Heart left ventricle (tissue), 16 donors: Measurements from ENCODE around the gene CCDC28B. TPM values are rescaled to one million over a fixed set of nuclear protein-coding genes. Genes with fewer than 3 reads are reported as not detected.

Source experiments
- ATAC-seq, 4 donors: fragments of 200-7000 bp; cut with Tn5 transposase; one replicate each; pipeline ENCODE4 v1.9.1; 2020 to 2022; ENCODE audit warnings: moderate library complexity in 4 of 4, mild to moderate bottlenecking in 3 of 4, moderate number of reproducible peaks in 1 of 4
- DNase-seq, 5 donors: peaks; one replicate each; pipeline ENCODE4 v3.0.0-alpha.2; 2020
- H3K27ac ChIP-seq, 12 donors: fragments of 200-600 bp; sonication (generic) in 4 of 12; one replicate each; pipeline versions ENCODE4 v1.5.0 to v1.8.0; 2016 to 2022; ENCODE audit warnings: mild to moderate bottlenecking in 2 of 12
- H3K27me3 ChIP-seq, 9 donors: fragments of 200-600 bp; sonication (generic) in 2 of 9; one replicate each; pipeline versions ENCODE4 v1.5.1 to v1.8.0; 2016 to 2022; ENCODE audit warnings: mild to moderate bottlenecking in 3 of 9
- H3K36me3 ChIP-seq, 9 donors: fragments of 200-600 bp; sonication (generic) in 2 of 9; one replicate each; pipeline versions ENCODE4 v1.5.0 to v1.8.0; 2018 to 2022; ENCODE audit warnings: mild to moderate bottlenecking in 2 of 9
- H3K4me1 ChIP-seq, 12 donors: fragments of 200-600 bp; sonication (generic) in 4 of 12; one replicate each; pipeline versions ENCODE4 v1.5.0 to v1.8.0; 2016 to 2022; ENCODE audit warnings: mild to moderate bottlenecking in 3 of 12
- H3K4me3 ChIP-seq, 12 donors: fragments of 200-600 bp; sonication (generic) in 4 of 12; one replicate each; pipeline versions ENCODE4 v1.5.0 to v1.8.0; 2017 to 2022; ENCODE audit warnings: mild to moderate bottlenecking in 9 of 12, moderate library complexity in 4 of 12
- H3K9me3 ChIP-seq, 12 donors: fragments of 200-600 bp; sonication (generic) in 4 of 12; one replicate each; pipeline versions ENCODE4 v1.5.0 to v1.8.0; 2016 to 2022; ENCODE audit warnings: mild to moderate bottlenecking in 1 of 12
- POLR2A ChIP-seq, 2 donors: fragments of 450-650 bp; IDR thresholded peaks; one replicate each; pipeline ENCODE4 v1.6.1; 2017; ENCODE audit warnings: antibody characterized with exemption in 2 of 2, mild to moderate bottlenecking in 2 of 2, moderate library complexity in 2 of 2
- WGBS, 4 donors: extraction: QIAGEN DNeasy Blood & Tissue Kit in 2 of 4; methylation state at CpG; one replicate each; pipeline versions ENCODE4 v1.1.5 to v1.1.7; 2013 to 2018; 5-methylcytosine and 5-hydroxymethylcytosine counted together
- intact Hi-C, 10 donors: fragments of 100-400 bp; cut with DNase I; formaldehyde crosslinking; loops; one replicate each; pipeline versions ENCODE4 v1.11.1 to v1.14.2; 2022
- polyA plus RNA-seq, 2 donors: library from polyadenylated mRNA; stranded (reverse); fragments of 200-250 nt; gene quantifications; one replicate each; pipeline ENCODE4 v1.2.3, GENCODE V29; 2013
- total RNA-seq, 9 donors: library from RNA; depleted of rRNA in 2 of 9; stranded (reverse); fragments of >200 nt in 2 of 9; fragmentation: NEBNext Ultra II Directional in 3 of 9; extraction: Animal tissue kit (Norgen Biotek cat#: 25700) in 3 of 9; gene quantifications; one replicate each; pipeline versions ENCODE4 v1.1.0 to v1.2.4, GENCODE V29; 2016 to 2023
- TF ChIP-seq, protein P1 (sequence below), 12 donors: fragments of 200-600 bp; sonication (generic) in 4 of 12; IDR thresholded peaks; one replicate each; pipeline versions ENCODE4 v1.5.0 to v1.8.0; 2018 to 2022; ENCODE audit warnings: antibody characterized with exemption in 12 of 12, mild to moderate bottlenecking in 5 of 12
- donor health status: ischemic (EF 13 %, LVEDD 7.1; RV severe dilation, severe dysfunction).
- donor health status: healthy with polysubstance abuse.
- donor health status: DM: no; HTN: yes; CAD: no.
- donor health status: DM: no; HTN: no; CAD: no.
- donor health status: ischemic (EF 25% LVEDD 6.9; RV normal size, moderate dysfunction).
- donor health status: ischemic (EF 25% LVEDD 5.7; RV mildly dilated, moderate dysfunction).
- donor health status: healthy.
- donor health status: DM: yes; HTN: yes; CAD: no.
- donor health status: ischemic (EF 35%, LVEDD 5.7; RV mildly dilated, moderate dysfunction).
- donor health status: nonischemic (EF 11% LVEDD 7.7; RV severe dilation, severe dysfunction).
- donor health status: DM: yes; HTN: yes; CAD: no.
- donor health status: PGD.
- donor health status: ischemic (EF 29% LVEDD 5.4; RV normal size, mild dysfunction).
- donor health status: nonischemic (EF 23%, LVEDD 6.1; RV moderate dilation, normal function).

Gene CCDC28B
- total and polyA plus RNA-seq, 11 donors: 12.5 to 40.2 (median 17.0) TPM

DNA sequence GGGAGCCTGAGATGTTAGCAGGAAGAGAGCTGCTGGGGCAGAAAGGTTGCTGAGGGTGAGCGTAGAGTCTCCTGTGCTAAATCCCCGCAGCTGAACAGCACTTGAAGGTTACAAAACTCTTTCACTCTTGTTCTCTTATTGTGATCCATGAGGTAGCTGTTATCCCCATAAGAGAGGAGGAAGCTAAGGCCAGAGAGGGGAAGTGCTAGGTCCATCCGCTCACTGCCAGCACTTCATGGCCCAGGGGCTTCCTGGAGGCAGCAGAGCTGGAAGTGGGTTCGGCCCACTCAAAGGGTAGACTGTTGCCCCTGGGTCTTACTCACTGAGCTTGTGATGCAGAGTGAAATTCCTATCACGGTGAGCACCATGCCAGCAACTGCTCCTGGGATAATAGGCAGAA is 16.2 kb downstream of the CCDC28B start:
- intact Hi-C loops: loop anchor here in 7 of 10 donors (2.0 to 10.0 kb wide), 7 partner anchors 81 to 196 kb away; partner anchors contain the start of gene BSDC1 (in 2 of the 7)
- 83 to 92% (median 89%) methylated on average over 4 to 5 of the region's 5 CpGs for WGBS, 4 donors
- DNase-seq (no peak), ATAC-seq (no peak)
- no peak for TF ChIP-seq POLR2A (IDR thresholded peaks at IDR 0.05)
- TF ChIP-seq, protein P1, sequence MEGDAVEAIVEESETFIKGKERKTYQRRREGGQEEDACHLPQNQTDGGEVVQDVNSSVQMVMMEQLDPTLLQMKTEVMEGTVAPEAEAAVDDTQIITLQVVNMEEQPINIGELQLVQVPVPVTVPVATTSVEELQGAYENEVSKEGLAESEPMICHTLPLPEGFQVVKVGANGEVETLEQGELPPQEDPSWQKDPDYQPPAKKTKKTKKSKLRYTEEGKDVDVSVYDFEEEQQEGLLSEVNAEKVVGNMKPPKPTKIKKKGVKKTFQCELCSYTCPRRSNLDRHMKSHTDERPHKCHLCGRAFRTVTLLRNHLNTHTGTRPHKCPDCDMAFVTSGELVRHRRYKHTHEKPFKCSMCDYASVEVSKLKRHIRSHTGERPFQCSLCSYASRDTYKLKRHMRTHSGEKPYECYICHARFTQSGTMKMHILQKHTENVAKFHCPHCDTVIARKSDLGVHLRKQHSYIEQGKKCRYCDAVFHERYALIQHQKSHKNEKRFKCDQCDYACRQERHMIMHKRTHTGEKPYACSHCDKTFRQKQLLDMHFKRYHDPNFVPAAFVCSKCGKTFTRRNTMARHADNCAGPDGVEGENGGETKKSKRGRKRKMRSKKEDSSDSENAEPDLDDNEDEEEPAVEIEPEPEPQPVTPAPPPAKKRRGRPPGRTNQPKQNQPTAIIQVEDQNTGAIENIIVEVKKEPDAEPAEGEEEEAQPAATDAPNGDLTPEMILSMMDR (IDR thresholded peaks at IDR 0.05): no peak
- no peaks in the 10 kb centered on the region for H3K9me3 ChIP-seq
- H3K27me3 ChIP-seq: no peaks in the 10 kb centered on the region
- peak overlapping the region in 1 of 12 donors; percentile 52 for H3K27ac ChIP-seq
- peaks cover 0 to 27% (median 8%) of the 10 kb centered on the region in 12 donors for H3K4me1 ChIP-seq
- no peak overlapping the region for H3K4me3 ChIP-seq
- H3K36me3 ChIP-seq: peaks cover 0 to 65% (median 43%) of the 10 kb centered on the region in 9 donors

DNA sequence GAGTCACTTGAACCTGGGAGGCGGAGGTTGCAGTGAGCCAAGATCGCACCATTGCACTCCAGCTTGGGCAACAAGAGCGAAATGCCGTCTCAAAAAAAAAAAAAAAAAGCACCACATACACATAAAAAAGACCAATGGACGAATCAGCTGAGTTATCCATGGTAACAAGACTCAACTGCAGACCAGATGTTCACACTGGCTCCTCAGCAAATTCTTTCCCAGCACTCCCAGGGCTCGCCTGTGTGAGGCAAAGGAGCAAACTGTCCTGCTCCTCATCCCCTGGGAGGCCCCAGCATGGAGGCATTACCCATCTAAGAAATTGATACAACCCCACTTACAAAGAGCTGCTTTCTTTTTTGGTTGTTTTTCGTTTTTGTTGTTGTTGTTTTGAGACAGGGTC is 18.6 kb downstream of the CCDC28B start:
- Histone ChIP-seq H3K4me1 (peaks cover 13 to 42% (median 22%) of the 10 kb centered on the region in 12 donors), H3K27ac (no peak overlapping the region), H3K9me3 (no peaks in the 10 kb centered on the region), H3K4me3 (no peak overlapping the region), H3K36me3 (peaks cover 0 to 68% (median 45%) of the 10 kb centered on the region in 9 donors), H3K27me3 (no peaks in the 10 kb centered on the region)
- TF ChIP-seq, protein P1 (IDR thresholded peaks at IDR 0.05): no peak
- TF ChIP-seq POLR2A (IDR thresholded peaks at IDR 0.05): no peak
- intact Hi-C loops: loop anchor here in 7 of 10 donors (5.0 to 10.0 kb wide), 6 partner anchors 78 to 193 kb away; partner anchors contain the start of gene BSDC1 (in 2 of the 7)
- ATAC-seq (no peak), DNase-seq (no peak)
- WGBS, 4 donors: 85 to 91% (median 87%) methylated on average over 7 of the region's 7 CpGs

GRCh38 chr1:32220746-32221580 is 20.6 kb downstream of the CCDC28B start:
- Histone ChIP-seq H3K27ac (peak overlapping the region in 3 of 12 donors; percentile 72 to 97 (median 94)), H3K4me1 (peaks cover 13 to 38% (median 25%) of the 10 kb centered on the region in 12 donors), H3K9me3 (no peaks in the 10 kb centered on the region), H3K27me3 (no peaks in the 10 kb centered on the region), H3K4me3 (peak overlapping the region in 11 of 12 donors; percentile 64 to 95 (median 78)), H3K36me3 (peaks cover 0 to 71% (median 46%) of the 10 kb centered on the region in 9 donors)
- DNase-seq: no peak
- intact Hi-C loops: loop anchor here in 5 of 10 donors (5.0 to 10.0 kb wide), 4 partner anchors 71 to 174 kb away; partner anchors contain the start of genes BSDC1 (in 2 of the 5), HDAC1 (in 1 of the 5) and MARCKSL1 (in 1 of the 5)
- WGBS, 4 donors: 82 to 94% (median 85%) methylated on average over 4 of the region's 4 CpGs
- TF ChIP-seq, protein P1 (IDR thresholded peaks at IDR 0.05): no peak
- TF ChIP-seq POLR2A (IDR thresholded peaks at IDR 0.05): no peak
- no peak for ATAC-seq

GRCh38 chr1:32221581-32221979 is 21.2 kb downstream of the CCDC28B start:
- H3K9me3 ChIP-seq: no peaks in the 10 kb centered on the region
- peaks cover 13 to 32% (median 25%) of the 10 kb centered on the region in 12 donors for H3K4me1 ChIP-seq
- peaks cover 0 to 71% (median 46%) of the 10 kb centered on the region in 9 donors for H3K36me3 ChIP-seq
- peak overlapping the region; percentile 3 to 97 (median 86) for H3K27ac ChIP-seq
- WGBS, 4 donors: 5 to 10% (median 8%) methylated on average over 13 of the region's 13 CpGs
- intact Hi-C loops: loop anchor here in 5 of 10 donors (5.0 to 10.0 kb wide), 4 partner anchors 71 to 173 kb away; partner anchors contain the start of genes BSDC1 (in 2 of the 5), HDAC1 (in 1 of the 5) and MARCKSL1 (in 1 of the 5)
- DNase-seq (no peak), ATAC-seq (no peak)
- TF ChIP-seq, protein P1 (IDR thresholded peaks at IDR 0.05): no peak
- no peak for TF ChIP-seq POLR2A (IDR thresholded peaks at IDR 0.05)
- H3K27me3 ChIP-seq: no peaks in the 10 kb centered on the region
- peak overlapping the region; percentile 64 to 95 (median 80) for H3K4me3 ChIP-seq
